Nephron progenitor cell (in vitro differentiated cells): ENCODE results near the gene SSTR4.
"Not testable (repeated sequence)": the region's sequence is repeated elsewhere in the genome, so short reads cannot be mapped to it uniquely, and the experiment has no call there.

Experiments
- DNase-seq: peaks from one replicate; pipeline ENCODE4 v3.0.0; 2021
- H3K27ac Mint-ChIP-seq: 2 replicates; pipeline ENCODE4 v1.8.0; 2021; ENCODE audit warnings: mild to moderate bottlenecking, moderate library complexity, mixed read lengths
- H3K27me3 Mint-ChIP-seq: 2 replicates; pipeline ENCODE4 v1.8.0; 2021; ENCODE audit warnings: mild to moderate bottlenecking, low read depth, mixed read lengths; ENCODE audit not compliant: poor library complexity
- H3K36me3 Mint-ChIP-seq: 2 replicates; pipeline ENCODE4 v1.8.0; 2021; ENCODE audit warnings: low read depth, mixed read lengths
- H3K4me1 Mint-ChIP-seq: 2 replicates; pipeline ENCODE4 v1.8.0; 2021; ENCODE audit warnings: mixed read lengths
- H3K4me3 Mint-ChIP-seq: 2 replicates; pipeline ENCODE4 v1.8.0; 2021; ENCODE audit warnings: mild to moderate bottlenecking, moderate library complexity, mixed read lengths
- H3K9me3 Mint-ChIP-seq: 2 replicates; pipeline ENCODE4 v1.8.0; 2021; ENCODE audit warnings: mild to moderate bottlenecking, moderate library complexity, mixed read lengths
- TF ChIP-seq, protein P1 (sequence below): fragments of 200-600 bp; sonication (generic); IDR thresholded peaks from 2 replicates; pipeline ENCODE4 v1.5.0; 2021; ENCODE audit warnings: antibody characterized with exemption

Gene SSTR4

DNA sequence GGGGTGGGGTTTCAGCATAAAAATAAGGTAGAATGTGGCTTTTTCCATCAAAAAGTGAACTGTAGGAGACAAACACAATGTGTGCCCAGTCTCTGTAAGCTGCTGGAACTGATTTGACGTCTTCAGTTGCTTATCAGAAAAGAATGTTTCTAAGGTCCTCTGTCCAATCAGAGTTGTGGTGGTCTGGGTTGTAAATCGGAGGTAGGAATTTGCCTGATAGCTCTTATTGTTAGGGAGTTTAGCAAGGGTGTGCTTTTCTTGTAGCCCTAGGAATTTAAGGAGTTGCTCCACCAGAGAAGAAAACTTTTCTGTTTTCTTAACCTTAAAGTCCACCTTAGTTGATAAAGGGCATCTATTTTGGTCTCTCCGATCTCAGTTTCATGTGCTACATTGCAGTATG, 10.4 kb upstream of the SSTR4 start:
- Mint-ChIP-seq H3K36me3 (no peaks in the 10 kb centered on the region), H3K9me3 (no peaks in the 10 kb centered on the region), H3K27me3 (peaks cover 23% of the 10 kb centered on the region), H3K27ac (no peak overlapping the region), H3K4me1 (peaks cover 13% of the 10 kb centered on the region), H3K4me3 (no peak overlapping the region)
- DNase-seq = no peak
- TF ChIP-seq, protein P1, sequence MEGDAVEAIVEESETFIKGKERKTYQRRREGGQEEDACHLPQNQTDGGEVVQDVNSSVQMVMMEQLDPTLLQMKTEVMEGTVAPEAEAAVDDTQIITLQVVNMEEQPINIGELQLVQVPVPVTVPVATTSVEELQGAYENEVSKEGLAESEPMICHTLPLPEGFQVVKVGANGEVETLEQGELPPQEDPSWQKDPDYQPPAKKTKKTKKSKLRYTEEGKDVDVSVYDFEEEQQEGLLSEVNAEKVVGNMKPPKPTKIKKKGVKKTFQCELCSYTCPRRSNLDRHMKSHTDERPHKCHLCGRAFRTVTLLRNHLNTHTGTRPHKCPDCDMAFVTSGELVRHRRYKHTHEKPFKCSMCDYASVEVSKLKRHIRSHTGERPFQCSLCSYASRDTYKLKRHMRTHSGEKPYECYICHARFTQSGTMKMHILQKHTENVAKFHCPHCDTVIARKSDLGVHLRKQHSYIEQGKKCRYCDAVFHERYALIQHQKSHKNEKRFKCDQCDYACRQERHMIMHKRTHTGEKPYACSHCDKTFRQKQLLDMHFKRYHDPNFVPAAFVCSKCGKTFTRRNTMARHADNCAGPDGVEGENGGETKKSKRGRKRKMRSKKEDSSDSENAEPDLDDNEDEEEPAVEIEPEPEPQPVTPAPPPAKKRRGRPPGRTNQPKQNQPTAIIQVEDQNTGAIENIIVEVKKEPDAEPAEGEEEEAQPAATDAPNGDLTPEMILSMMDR = no peak

DNA sequence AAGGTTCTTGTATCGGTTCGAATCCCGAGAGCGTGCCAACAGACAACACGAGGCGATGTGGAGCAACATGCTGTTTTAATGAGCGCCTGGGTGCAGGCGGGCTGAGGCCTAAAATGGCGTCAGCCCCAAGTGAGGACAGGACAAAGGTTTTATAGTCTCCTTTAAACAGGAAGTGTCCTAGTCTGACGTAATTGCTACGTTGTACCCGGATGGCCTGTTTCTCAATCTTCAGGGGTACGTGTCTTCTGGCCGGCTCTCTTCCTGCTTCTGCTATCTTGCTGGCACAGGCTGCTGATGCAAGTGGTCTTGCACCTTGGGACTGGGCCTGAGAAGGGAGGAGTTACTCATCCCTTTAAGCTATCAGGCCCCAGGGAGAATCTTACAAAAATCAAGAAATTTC, 9.6 kb upstream of the SSTR4 start:
- H3K36me3 Mint-ChIP-seq, DNase-seq, H3K27ac Mint-ChIP-seq, H3K4me3 Mint-ChIP-seq, H3K9me3 Mint-ChIP-seq: not testable (repeated sequence)
- Mint-ChIP-seq H3K4me1 (peaks cover 13% of the 10 kb centered on the region), H3K27me3 (peaks cover 28% of the 10 kb centered on the region)

DNA sequence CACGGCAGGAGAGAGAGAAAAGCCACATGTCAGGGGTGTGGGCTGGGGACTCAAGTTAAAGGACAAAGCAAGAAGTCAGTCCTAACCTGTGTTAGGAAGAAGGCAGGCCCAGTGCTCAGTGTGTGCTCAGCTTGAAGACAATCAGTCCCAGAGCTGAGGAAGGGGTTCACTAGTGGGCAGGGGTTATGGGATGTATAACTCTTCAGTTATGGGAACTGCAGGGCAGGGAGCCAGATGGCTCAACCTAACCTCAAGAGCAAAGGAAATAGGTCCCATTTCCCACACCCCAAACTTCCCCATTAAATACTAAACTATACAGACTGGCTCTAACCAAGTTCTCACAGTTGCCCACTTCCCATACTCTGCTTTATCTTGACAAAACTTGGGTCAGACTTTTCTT, 7.4 kb upstream of the SSTR4 start:
- no peaks in the 10 kb centered on the region for H3K9me3 Mint-ChIP-seq
- no peak overlapping the region for H3K4me3 Mint-ChIP-seq
- H3K36me3 Mint-ChIP-seq = no peaks in the 10 kb centered on the region
- no peak overlapping the region for H3K27ac Mint-ChIP-seq
- TF ChIP-seq, protein P1 = no peak
- peaks cover 15% of the 10 kb centered on the region for H3K4me1 Mint-ChIP-seq
- DNase-seq = no peak
- H3K27me3 Mint-ChIP-seq = peaks cover 38% of the 10 kb centered on the region

DNA sequence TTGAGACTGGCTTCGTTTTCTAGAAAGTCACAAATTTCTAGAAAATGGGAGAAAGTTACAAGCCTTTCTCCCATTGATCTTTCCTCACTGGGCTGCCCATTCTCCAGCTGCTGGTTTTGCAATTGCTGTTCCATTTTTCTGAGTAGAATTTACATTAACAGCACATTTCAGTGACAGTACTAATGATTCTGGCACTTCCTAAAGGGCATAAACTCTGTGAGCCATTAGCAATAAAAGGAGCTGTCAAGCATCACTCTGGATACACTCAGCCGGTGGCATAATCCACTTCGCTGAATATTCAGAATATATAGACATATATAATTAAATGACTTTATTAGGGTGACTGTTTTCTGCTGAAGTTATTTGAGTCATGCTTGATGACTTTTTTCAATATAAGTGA, 6.7 kb upstream of the SSTR4 start:
- Mint-ChIP-seq H3K36me3 (no peaks in the 10 kb centered on the region), H3K9me3 (no peaks in the 10 kb centered on the region), H3K4me3 (no peak overlapping the region), H3K27ac (no peak overlapping the region), H3K4me1 (peaks cover 19% of the 10 kb centered on the region), H3K27me3 (peaks cover 45% of the 10 kb centered on the region)
- TF ChIP-seq, protein P1 = no peak
- no peak for DNase-seq

DNA sequence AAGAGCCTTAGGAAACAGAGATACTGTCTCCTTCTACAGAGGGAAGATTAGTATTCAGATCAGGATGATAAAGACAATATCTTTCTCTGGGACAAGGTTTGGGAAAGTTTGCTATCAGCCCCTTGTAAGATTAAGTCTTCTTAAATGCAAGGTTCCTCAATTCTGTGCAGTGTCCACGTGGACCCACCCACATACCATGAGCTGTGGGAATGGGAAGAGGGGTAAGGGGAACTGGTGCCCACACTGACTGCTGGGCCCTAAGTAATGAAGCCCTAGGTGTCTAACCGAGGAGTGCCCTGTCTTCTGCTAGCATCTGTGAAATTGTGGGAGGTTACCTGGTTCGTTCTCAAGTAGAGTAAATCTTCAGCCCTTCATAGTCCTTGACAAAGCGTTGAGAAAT, 5.8 kb upstream of the SSTR4 start:
- H3K4me3 Mint-ChIP-seq = no peak overlapping the region
- H3K27ac Mint-ChIP-seq = no peak overlapping the region
- peaks cover 16% of the 10 kb centered on the region for H3K4me1 Mint-ChIP-seq
- DNase-seq = no peak
- no peaks in the 10 kb centered on the region for H3K36me3 Mint-ChIP-seq
- TF ChIP-seq, protein P1 = no peak
- H3K27me3 Mint-ChIP-seq = peaks cover 48% of the 10 kb centered on the region
- H3K9me3 Mint-ChIP-seq = no peaks in the 10 kb centered on the region

DNA sequence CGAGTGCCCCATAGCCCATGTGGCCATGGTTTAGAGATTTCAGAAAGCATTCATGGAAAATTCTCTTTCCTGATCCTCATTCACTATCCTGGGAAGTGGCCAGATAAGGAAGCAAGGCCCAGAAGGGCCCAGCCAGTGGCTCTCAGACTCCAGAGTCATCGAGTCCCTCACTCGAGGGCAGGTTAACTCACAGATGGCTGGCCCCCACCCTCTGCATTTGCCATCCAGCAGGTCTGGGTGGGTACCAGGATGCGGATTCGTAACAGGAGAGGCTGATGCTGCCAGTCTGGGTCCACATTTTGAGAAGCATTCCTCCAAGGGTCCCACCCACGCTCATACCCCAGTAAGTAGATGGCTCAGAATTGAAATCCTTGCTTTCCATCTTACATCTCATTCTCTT, 3.8 kb upstream of the SSTR4 start:
- TF ChIP-seq, protein P1 = no peak
- Mint-ChIP-seq H3K4me3 (no peak overlapping the region), H3K27me3 (peaks cover 61% of the 10 kb centered on the region), H3K27ac (no peak overlapping the region), H3K36me3 (no peaks in the 10 kb centered on the region), H3K4me1 (peaks cover 5% of the 10 kb centered on the region), H3K9me3 (no peaks in the 10 kb centered on the region)
- no peak for DNase-seq
